ENCODE data around the gene RNPEP. TPM values are rescaled to one million over a fixed set of nuclear protein-coding genes. Genes with fewer than 3 reads are reported as not detected.

RNPEP gene
- total and polyA plus RNA-seq, 2 of the 13 experiments (the other 11 are each of a cell fraction or from before 2014, with no cell fraction given): 20.6 to 38.4 TPM

DNA sequence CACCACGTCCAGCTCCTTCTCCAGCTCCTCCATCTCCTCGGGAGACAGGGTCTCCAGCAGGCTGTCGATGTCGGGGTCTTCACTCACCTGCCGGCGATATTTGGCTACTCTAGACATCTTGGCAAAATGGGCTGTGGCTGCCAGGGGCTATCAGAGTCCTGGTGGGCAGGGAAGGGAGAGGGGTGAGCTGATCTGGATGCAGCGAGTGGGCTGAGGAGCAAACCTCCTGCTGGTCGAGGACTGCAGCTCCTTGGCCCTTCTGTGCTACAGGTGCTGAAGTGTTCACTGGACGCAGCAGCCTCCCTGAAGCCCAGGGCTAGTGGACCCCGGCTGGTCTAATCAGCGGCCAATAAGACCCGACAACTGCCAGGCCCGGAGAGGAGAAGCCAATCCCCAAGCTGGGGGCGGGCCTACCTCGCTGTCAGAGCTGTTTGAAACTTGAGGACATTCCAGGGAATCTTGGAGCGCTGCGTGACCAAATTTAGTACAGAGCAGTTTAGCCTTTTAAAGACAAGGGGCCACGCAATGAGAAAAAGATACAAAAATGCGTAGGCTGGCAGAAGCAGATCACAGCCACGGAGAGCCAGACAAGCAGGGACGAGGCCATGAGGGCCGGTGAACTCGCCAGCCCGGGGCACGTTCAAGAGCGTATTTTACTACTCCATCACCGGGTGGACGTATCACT lies 36.1 kb upstream of the RNPEP start, which contains the start of gene LMOD1 (continued):
- TF ChIP-seq, protein P1, sequence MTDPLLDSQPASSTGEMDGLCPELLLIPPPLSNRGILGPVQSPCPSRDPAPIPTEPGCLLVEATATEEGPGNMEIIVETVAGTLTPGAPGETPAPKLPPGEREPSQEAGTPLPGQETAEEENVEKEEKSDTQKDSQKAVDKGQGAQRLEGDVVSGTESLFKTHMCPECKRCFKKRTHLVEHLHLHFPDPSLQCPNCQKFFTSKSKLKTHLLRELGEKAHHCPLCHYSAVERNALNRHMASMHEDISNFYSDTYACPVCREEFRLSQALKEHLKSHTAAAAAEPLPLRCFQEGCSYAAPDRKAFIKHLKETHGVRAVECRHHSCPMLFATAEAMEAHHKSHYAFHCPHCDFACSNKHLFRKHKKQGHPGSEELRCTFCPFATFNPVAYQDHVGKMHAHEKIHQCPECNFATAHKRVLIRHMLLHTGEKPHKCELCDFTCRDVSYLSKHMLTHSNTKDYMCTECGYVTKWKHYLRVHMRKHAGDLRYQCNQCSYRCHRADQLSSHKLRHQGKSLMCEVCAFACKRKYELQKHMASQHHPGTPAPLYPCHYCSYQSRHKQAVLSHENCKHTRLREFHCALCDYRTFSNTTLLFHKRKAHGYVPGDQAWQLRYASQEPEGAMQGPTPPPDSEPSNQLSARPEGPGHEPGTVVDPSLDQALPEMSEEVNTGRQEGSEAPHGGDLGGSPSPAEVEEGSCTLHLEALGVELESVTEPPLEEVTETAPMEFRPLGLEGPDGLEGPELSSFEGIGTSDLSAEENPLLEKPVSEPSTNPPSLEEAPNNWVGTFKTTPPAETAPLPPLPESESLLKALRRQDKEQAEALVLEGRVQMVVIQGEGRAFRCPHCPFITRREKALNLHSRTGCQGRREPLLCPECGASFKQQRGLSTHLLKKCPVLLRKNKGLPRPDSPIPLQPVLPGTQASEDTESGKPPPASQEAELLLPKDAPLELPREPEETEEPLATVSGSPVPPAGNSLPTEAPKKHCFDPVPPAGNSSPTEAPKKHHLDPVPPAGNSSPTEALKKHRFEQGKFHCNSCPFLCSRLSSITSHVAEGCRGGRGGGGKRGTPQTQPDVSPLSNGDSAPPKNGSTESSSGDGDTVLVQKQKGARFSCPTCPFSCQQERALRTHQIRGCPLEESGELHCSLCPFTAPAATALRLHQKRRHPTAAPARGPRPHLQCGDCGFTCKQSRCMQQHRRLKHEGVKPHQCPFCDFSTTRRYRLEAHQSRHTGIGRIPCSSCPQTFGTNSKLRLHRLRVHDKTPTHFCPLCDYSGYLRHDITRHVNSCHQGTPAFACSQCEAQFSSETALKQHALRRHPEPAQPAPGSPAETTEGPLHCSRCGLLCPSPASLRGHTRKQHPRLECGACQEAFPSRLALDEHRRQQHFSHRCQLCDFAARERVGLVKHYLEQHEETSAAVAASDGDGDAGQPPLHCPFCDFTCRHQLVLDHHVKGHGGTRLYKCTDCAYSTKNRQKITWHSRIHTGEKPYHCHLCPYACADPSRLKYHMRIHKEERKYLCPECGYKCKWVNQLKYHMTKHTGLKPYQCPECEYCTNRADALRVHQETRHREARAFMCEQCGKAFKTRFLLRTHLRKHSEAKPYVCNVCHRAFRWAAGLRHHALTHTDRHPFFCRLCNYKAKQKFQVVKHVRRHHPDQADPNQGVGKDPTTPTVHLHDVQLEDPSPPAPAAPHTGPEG (CRISPR knock-in tag; IDR thresholded peaks at IDR 0.05): no peak
- TF ChIP-seq ASH2L (IDR thresholded peaks at IDR 0.05; ENCODE audit: insufficient read length, low read depth, low read length) (peak; percentile 30), KMT2A (CRISPR knock-in tag; IDR thresholded peaks at IDR 0.05) (no peak), ZNF543 (CRISPR knock-in tag; IDR thresholded peaks at IDR 0.05) (peak; percentile 90; the same call in 1 of the 2 replicates), NAIF1 (CRISPR knock-in tag; IDR thresholded peaks at IDR 0.05; ENCODE audit: borderline replicate concordance) (no peak), ZNF354B (CRISPR knock-in tag; IDR thresholded peaks at IDR 0.05) (no peak), ZNF160 (CRISPR knock-in tag; IDR thresholded peaks at IDR 0.05) (no peak)
- TF ChIP-seq, protein P2, sequence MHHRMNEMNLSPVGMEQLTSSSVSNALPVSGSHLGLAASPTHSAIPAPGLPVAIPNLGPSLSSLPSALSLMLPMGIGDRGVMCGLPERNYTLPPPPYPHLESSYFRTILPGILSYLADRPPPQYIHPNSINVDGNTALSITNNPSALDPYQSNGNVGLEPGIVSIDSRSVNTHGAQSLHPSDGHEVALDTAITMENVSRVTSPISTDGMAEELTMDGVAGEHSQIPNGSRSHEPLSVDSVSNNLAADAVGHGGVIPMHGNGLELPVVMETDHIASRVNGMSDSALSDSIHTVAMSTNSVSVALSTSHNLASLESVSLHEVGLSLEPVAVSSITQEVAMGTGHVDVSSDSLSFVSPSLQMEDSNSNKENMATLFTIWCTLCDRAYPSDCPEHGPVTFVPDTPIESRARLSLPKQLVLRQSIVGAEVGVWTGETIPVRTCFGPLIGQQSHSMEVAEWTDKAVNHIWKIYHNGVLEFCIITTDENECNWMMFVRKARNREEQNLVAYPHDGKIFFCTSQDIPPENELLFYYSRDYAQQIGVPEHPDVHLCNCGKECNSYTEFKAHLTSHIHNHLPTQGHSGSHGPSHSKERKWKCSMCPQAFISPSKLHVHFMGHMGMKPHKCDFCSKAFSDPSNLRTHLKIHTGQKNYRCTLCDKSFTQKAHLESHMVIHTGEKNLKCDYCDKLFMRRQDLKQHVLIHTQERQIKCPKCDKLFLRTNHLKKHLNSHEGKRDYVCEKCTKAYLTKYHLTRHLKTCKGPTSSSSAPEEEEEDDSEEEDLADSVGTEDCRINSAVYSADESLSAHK (CRISPR knock-in tag; IDR thresholded peaks at IDR 0.05; ENCODE audit: borderline replicate concordance): no peak
- TF ChIP-seq, protein P3, sequence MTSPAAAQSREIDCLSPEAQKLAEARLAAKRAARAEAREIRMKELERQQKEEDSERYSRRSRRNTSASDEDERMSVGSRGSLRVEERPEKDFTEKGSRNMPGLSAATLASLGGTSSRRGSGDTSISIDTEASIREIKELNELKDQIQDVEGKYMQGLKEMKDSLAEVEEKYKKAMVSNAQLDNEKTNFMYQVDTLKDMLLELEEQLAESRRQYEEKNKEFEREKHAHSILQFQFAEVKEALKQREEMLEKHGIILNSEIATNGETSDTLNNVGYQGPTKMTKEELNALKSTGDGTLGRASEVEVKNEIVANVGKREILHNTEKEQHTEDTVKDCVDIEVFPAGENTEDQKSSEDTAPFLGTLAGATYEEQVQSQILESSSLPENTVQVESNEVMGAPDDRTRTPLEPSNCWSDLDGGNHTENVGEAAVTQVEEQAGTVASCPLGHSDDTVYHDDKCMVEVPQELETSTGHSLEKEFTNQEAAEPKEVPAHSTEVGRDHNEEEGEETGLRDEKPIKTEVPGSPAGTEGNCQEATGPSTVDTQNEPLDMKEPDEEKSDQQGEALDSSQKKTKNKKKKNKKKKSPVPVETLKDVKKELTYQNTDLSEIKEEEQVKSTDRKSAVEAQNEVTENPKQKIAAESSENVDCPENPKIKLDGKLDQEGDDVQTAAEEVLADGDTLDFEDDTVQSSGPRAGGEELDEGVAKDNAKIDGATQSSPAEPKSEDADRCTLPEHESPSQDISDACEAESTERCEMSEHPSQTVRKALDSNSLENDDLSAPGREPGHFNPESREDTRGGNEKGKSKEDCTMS (CRISPR knock-in tag; conservative IDR thresholded peaks at IDR 0.05): no peak
- TF ChIP-seq, protein P4, sequence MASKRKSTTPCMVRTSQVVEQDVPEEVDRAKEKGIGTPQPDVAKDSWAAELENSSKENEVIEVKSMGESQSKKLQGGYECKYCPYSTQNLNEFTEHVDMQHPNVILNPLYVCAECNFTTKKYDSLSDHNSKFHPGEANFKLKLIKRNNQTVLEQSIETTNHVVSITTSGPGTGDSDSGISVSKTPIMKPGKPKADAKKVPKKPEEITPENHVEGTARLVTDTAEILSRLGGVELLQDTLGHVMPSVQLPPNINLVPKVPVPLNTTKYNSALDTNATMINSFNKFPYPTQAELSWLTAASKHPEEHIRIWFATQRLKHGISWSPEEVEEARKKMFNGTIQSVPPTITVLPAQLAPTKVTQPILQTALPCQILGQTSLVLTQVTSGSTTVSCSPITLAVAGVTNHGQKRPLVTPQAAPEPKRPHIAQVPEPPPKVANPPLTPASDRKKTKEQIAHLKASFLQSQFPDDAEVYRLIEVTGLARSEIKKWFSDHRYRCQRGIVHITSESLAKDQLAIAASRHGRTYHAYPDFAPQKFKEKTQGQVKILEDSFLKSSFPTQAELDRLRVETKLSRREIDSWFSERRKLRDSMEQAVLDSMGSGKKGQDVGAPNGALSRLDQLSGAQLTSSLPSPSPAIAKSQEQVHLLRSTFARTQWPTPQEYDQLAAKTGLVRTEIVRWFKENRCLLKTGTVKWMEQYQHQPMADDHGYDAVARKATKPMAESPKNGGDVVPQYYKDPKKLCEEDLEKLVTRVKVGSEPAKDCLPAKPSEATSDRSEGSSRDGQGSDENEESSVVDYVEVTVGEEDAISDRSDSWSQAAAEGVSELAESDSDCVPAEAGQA (IDR thresholded peaks at IDR 0.05; ENCODE audit: low read depth): no peak
- TF ChIP-seq, protein P4 (CRISPR knock-in tag; IDR thresholded peaks at IDR 0.05; ENCODE audit: borderline replicate concordance): no peak

Measured in HepG2 (cell line).